PC-9 (cell line): ENCODE data around the gene MAPKBP1. TPM values are rescaled to one million over a fixed set of nuclear protein-coding genes. Genes with fewer than 3 reads are reported as not detected.

Experiments used
- BruUV-seq: library from RNA; stranded (reverse); fragments of 400-500 nt; replicated peaks from 2 replicates; lab custom pipeline; 2021; lab: Mats Ljungman, UMichigan
- CTCF ChIA-PET: fragments of 300-600 bp; sonication (Branson Sonifier 250); formaldehyde crosslinking; loops from one replicate; lab custom pipeline; 2022; ENCODE audit warnings: antibody characterized with exemption; lab: Charles Lee
- POLR2A ChIA-PET: fragments of 300-600 bp; sonication (Branson Sonifier 250); formaldehyde crosslinking; loops from one replicate; lab custom pipeline; 2022; ENCODE audit warnings: antibody characterized with exemption; ENCODE audit not compliant: unreplicated experiment; lab: Charles Lee
- DNase-seq, 2 experiments: peaks; one replicate each; pipeline versions ENCODE4 v3.0.0 to v3.0.0-alpha.2; 2015 to 2022; ENCODE audit warnings: mixed read lengths in 1 of 2
- H2AFZ ChIP-seq: fragments of 200-600 bp; sonication (generic); 2 replicates; pipeline ENCODE4 v1.8.1; 2017; ENCODE audit warnings: antibody characterized with exemption
- H3F3A ChIP-seq: fragments of 200-600 bp; sonication (generic); 2 replicates; pipeline ENCODE4 v1.8.1; 2017; ENCODE audit warnings: antibody characterized with exemption, mild to moderate bottlenecking, low read depth; ENCODE audit not compliant: insufficient read depth
- H3K27ac ChIP-seq: fragments of 200-600 bp; sonication (generic); 2 replicates; pipeline ENCODE4 v1.6.1; 2016; ENCODE audit warnings: mixed run types
- H3K27me3 ChIP-seq: fragments of 200-600 bp; sonication (generic); 2 replicates; pipeline ENCODE4 v1.6.1; 2016; ENCODE audit warnings: low read depth, mixed run types; ENCODE audit not compliant: insufficient read depth
- H3K36me3 ChIP-seq: fragments of 200-600 bp; sonication (generic); 2 replicates; pipeline ENCODE4 v1.6.1; 2016; ENCODE audit warnings: low read depth, mixed run types
- H3K4me1 ChIP-seq: fragments of 200-600 bp; sonication (generic); replicated peaks from 2 replicates; pipeline ENCODE4 v1.6.1; 2016; ENCODE audit warnings: mixed run types; ENCODE audit not compliant: insufficient read depth
- H3K4me2 ChIP-seq: fragments of 200-600 bp; sonication (generic); 2 replicates; pipeline ENCODE4 v1.6.1; 2017; ENCODE audit warnings: mixed run types
- H3K4me3 ChIP-seq: fragments of 200-600 bp; sonication (generic); 2 replicates; pipeline ENCODE4 v1.6.1; 2016; ENCODE audit warnings: mixed run types
- H3K79me2 ChIP-seq: fragments of 200-600 bp; sonication (generic); 2 replicates; pipeline ENCODE4 v1.6.1; 2017; ENCODE audit warnings: low read depth, mixed run types
- H3K9me2 ChIP-seq: fragments of 200-600 bp; sonication (generic); 2 replicates; pipeline ENCODE4 v1.8.1; 2017; ENCODE audit warnings: mild to moderate bottlenecking; ENCODE audit not compliant: insufficient read depth
- H3K9me3 ChIP-seq: fragments of 200-600 bp; sonication (generic); 2 replicates; pipeline ENCODE4 v1.8.1; 2016; ENCODE audit warnings: low read depth; ENCODE audit not compliant: insufficient read depth
- H4K20me1 ChIP-seq: fragments of 200-600 bp; sonication (generic); 2 replicates; pipeline ENCODE4 v1.8.1; 2017; ENCODE audit not compliant: insufficient read depth
- EZH2 ChIP-seq: fragments of 200-600 bp; sonication (generic); IDR thresholded peaks from 2 replicates; pipeline ENCODE4 v1.8.0; 2017; ENCODE audit warnings: antibody characterized with exemption, low read depth
- intact Hi-C: fragments of 100-400 bp; cut with micrococcal nuclease; formaldehyde crosslinking; loops from one replicate; pipeline ENCODE4 v1.10.0; 2022; ENCODE audit not compliant: unreplicated experiment
- total RNA-seq: library from RNA; stranded (reverse); gene quantifications from 2 replicates; pipeline ENCODE4 v1.2.3, GENCODE V29; 2021
- TF ChIP-seq, protein P1 (sequence below): fragments of 200-600 bp; sonication (generic); conservative IDR thresholded peaks from 2 replicates; pipeline ENCODE4 v1.6.1; 2017; ENCODE audit warnings: mixed run types, antibody characterized with exemption, mild to moderate bottlenecking, moderate library complexity

MAPKBP1 gene
- total RNA-seq, 1 experiment from 2014 or later = 22.9 TPM

DNA sequence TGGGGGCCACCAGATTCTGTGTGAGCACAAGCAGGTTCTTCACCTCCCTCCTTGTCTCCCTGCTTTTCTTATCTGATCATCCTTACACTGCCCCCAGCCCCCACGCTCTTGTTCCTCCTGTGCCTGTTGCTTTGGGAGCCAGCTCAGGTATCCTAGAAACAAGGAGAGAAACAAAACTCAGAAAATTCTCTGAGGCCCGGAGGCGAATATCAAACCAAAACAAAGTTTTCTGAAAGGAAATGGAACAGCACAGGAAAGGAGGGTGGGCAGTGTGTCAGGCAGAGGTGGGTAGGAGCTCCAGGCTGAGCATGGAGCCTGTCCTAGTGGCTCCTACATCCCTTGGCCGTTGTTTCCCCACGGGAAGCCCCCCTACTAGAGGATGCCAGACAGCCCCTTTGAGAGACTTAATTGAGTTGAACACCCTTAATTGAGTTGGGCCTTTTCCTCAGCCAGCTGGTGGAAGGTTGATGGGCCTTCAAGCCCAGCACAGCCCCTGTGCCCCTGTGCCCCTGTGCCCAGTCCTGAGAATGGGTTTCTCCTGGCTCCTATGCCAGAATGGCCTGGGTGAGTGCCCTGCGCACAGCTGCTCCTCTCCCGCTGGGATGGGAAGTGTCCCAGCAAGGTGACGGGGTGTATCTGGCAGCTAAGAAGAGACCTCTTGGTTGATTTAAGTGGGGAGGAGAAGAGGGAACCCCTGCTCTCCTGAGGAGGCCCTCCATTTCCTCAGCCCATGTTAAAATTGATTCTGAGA lies 30.8 kb downstream of the MAPKBP1 start:
- CTCF ChIA-PET = interaction anchor here (0.7 to 1.0 kb wide), 2 partner anchors 30 to 32 kb away, joined by 3 to 4 read pairs; no protein-coding TSS in a partner anchor
- H2AFZ ChIP-seq = no peak overlapping the region
- H3K36me3 ChIP-seq = no peaks in the 10 kb centered on the region
- no peak for DNase-seq
- H3K4me2 ChIP-seq = no peak overlapping the region
- H3K27ac ChIP-seq = no peak overlapping the region
- H4K20me1 ChIP-seq = no peaks in the 10 kb centered on the region
- no peak for TF ChIP-seq EZH2
- TF ChIP-seq, protein P1, sequence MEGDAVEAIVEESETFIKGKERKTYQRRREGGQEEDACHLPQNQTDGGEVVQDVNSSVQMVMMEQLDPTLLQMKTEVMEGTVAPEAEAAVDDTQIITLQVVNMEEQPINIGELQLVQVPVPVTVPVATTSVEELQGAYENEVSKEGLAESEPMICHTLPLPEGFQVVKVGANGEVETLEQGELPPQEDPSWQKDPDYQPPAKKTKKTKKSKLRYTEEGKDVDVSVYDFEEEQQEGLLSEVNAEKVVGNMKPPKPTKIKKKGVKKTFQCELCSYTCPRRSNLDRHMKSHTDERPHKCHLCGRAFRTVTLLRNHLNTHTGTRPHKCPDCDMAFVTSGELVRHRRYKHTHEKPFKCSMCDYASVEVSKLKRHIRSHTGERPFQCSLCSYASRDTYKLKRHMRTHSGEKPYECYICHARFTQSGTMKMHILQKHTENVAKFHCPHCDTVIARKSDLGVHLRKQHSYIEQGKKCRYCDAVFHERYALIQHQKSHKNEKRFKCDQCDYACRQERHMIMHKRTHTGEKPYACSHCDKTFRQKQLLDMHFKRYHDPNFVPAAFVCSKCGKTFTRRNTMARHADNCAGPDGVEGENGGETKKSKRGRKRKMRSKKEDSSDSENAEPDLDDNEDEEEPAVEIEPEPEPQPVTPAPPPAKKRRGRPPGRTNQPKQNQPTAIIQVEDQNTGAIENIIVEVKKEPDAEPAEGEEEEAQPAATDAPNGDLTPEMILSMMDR = no peak
- H3K27me3 ChIP-seq = no peaks in the 10 kb centered on the region
- intact Hi-C loops = no loop called here
- H3K9me3 ChIP-seq = no peaks in the 10 kb centered on the region
- POLR2A ChIA-PET = interaction anchor here (0.7 kb wide), 3 partner anchors 22 to 235 kb away, joined by 3 to 7 read pairs (median 4); no protein-coding TSS in a partner anchor
- H3F3A ChIP-seq = no peaks in the 10 kb centered on the region
- no peaks in the 10 kb centered on the region for H3K4me1 ChIP-seq
- H3K79me2 ChIP-seq = no peaks in the 10 kb centered on the region
- no TSS peak for BruUV-seq
- H3K4me3 ChIP-seq = no peak overlapping the region
- H3K9me2 ChIP-seq = no peaks in the 10 kb centered on the region

DNA sequence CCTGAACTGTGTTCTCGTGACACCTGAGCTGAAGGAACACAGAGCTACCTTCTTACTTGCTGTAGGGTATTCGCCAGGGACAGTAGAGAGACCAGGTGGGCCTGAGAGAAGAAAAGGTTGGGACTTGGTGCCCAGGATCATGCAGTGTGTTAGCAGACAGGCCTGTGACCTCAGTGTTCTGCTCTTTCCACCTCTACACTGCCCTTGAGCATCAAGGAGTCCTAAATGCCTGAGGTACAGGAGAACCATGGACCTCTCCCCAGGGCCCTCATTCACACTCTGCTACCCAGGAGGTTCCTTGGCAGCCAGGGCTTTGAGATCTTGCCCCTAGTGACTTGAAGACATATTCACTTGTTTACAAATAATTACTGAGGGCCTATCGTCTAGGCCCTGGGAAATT lies 31.4 kb downstream of the MAPKBP1 start:
- CTCF ChIA-PET = interaction anchor here (0.7 to 1.0 kb wide), 3 partner anchors 33 to 99 kb away, joined by 3 to 5 read pairs (median 4); no protein-coding TSS in a partner anchor
- no peak overlapping the region for H3K27ac ChIP-seq
- POLR2A ChIA-PET = interaction anchor here (0.7 kb wide), 2 partner anchors 22 to 122 kb away, joined by 3 to 7 read pairs; no protein-coding TSS in a partner anchor

More for the DNA sequence above, 31.4 kb downstream of the MAPKBP1 start:
- DNase-seq = no peak
- intact Hi-C loops = loop anchor here (1.0 kb wide), 1 partner anchor 31 kb away; the partner anchor contains the start of gene MAPKBP1
- H3K4me2 ChIP-seq = no peak overlapping the region
- H3K9me2 ChIP-seq = no peaks in the 10 kb centered on the region
- TF ChIP-seq, protein P1 = no peak
- no peak for TF ChIP-seq EZH2
- H3K36me3 ChIP-seq = no peaks in the 10 kb centered on the region
- no peaks in the 10 kb centered on the region for H3K79me2 ChIP-seq
- no peaks in the 10 kb centered on the region for H3K4me1 ChIP-seq
- no TSS peak for BruUV-seq
- no peaks in the 10 kb centered on the region for H3K27me3 ChIP-seq
- no peaks in the 10 kb centered on the region for H3F3A ChIP-seq
- no peaks in the 10 kb centered on the region for H3K9me3 ChIP-seq
- no peak overlapping the region for H3K4me3 ChIP-seq
- no peaks in the 10 kb centered on the region for H4K20me1 ChIP-seq
- H2AFZ ChIP-seq = no peak overlapping the region
